Astrocyte (in vitro differentiated cells and primary cell): ENCODE measurements around the gene RIPOR2. TPM values are rescaled to one million over a fixed set of nuclear protein-coding genes. Genes with fewer than 3 reads are reported as not detected.

Experiments
- DNase-seq: peaks from one replicate; pipeline ENCODE4 v3.0.0-alpha.2; 2010; ENCODE audit warnings: low read depth
- FAIRE-seq: peaks from 2 replicates; lab custom pipeline; 2011; peaks lifted over from hg19 to GRCh38; lab: Jason Lieb, UNC
- H2AFZ ChIP-seq: 2 replicates; pipeline ENCODE4 v1.6.0; 2012; ENCODE audit warnings: low read depth, low read length, inconsistent platforms
- H3K27ac ChIP-seq: 2 replicates; pipeline ENCODE4 v1.5.1; 2011; ENCODE audit warnings: low read depth, low read length, inconsistent platforms
- H3K27me3 ChIP-seq: 2 replicates; pipeline ENCODE4 v1.6.0; 2011; ENCODE audit warnings: low read length, inconsistent platforms; ENCODE audit not compliant: insufficient read depth
- H3K36me3 ChIP-seq: 2 replicates; pipeline ENCODE4 v1.5.1; 2011; ENCODE audit warnings: low read length, inconsistent platforms; ENCODE audit not compliant: insufficient read depth
- H3K4me1 ChIP-seq: 2 replicates; pipeline ENCODE4 v1.5.1; 2011; ENCODE audit warnings: low read length, inconsistent platforms; ENCODE audit not compliant: insufficient read depth
- H3K4me2 ChIP-seq: 2 replicates; pipeline ENCODE4 v1.6.0; 2012; ENCODE audit warnings: low read length, inconsistent platforms
- H3K4me3 ChIP-seq: 2 replicates; pipeline ENCODE4 v1.5.1; 2011; ENCODE audit warnings: low read depth, mild to moderate bottlenecking, low read length, inconsistent platforms; ENCODE audit not compliant: insufficient read depth
- H3K79me2 ChIP-seq: 2 replicates; pipeline ENCODE4 v1.6.0; 2012; ENCODE audit warnings: mild to moderate bottlenecking, low read length, inconsistent platforms; ENCODE audit not compliant: insufficient read depth
- H3K9ac ChIP-seq: 2 replicates; pipeline ENCODE4 v1.6.0; 2012; ENCODE audit warnings: mild to moderate bottlenecking, low read length, inconsistent platforms
- H3K9me3 ChIP-seq: 2 replicates; pipeline ENCODE4 v1.5.1; 2012; ENCODE audit warnings: low read depth, mild to moderate bottlenecking, low read length, inconsistent platforms; ENCODE audit not compliant: insufficient read depth
- H4K20me1 ChIP-seq: 2 replicates; pipeline ENCODE4 v1.6.0; 2012; ENCODE audit warnings: low read length, inconsistent platforms; ENCODE audit not compliant: insufficient read depth
- H3K27ac Mint-ChIP-seq: one replicate; pipeline ENCODE4 v1.8.0; 2021; ENCODE audit warnings: mild to moderate bottlenecking, mixed read lengths; ENCODE audit not compliant: unreplicated experiment
- H3K27me3 Mint-ChIP-seq: one replicate; pipeline ENCODE4 v1.8.0; 2021; ENCODE audit warnings: low read depth, mixed read lengths; ENCODE audit not compliant: unreplicated experiment
- H3K36me3 Mint-ChIP-seq: one replicate; pipeline ENCODE4 v1.8.0; 2021; ENCODE audit warnings: low read depth, mixed read lengths; ENCODE audit not compliant: unreplicated experiment
- H3K4me1 Mint-ChIP-seq: one replicate; pipeline ENCODE4 v1.8.0; 2021; ENCODE audit warnings: low read depth, mixed read lengths; ENCODE audit not compliant: unreplicated experiment
- H3K4me3 Mint-ChIP-seq: one replicate; pipeline ENCODE4 v1.8.0; 2021; ENCODE audit warnings: mild to moderate bottlenecking, moderate library complexity, mixed read lengths; ENCODE audit not compliant: unreplicated experiment
- H3K9me3 Mint-ChIP-seq: one replicate; pipeline ENCODE4 v1.8.0; 2021; ENCODE audit warnings: mild to moderate bottlenecking, mixed read lengths; ENCODE audit not compliant: unreplicated experiment
- CTCF ChIP-seq: IDR thresholded peaks from 2 replicates; pipeline ENCODE4 v1.5.1; 2011; ENCODE audit warnings: low read depth, mild to moderate bottlenecking, inconsistent platforms, low read length, moderate library complexity; ENCODE audit not compliant: insufficient read depth
- EZH2 ChIP-seq: IDR thresholded peaks from 2 replicates; pipeline ENCODE4 v1.6.1; 2012; ENCODE audit warnings: mild to moderate bottlenecking, low read length, inconsistent platforms; ENCODE audit not compliant: insufficient read depth
- total RNA-seq: library from RNA; stranded (reverse); gene quantifications from 2 replicates; pipeline ENCODE4 v1.2.1, GENCODE V29; 2021

The RIPOR2 gene
- total RNA-seq, 1 donor from 2014 or later = 0.95 TPM

- Mint-ChIP-seq H3K27ac (no peak overlapping the region), H3K9me3 (no peaks in the 10 kb centered on the region), H3K4me3 (no peak overlapping the region), H3K36me3 (peaks cover 2% of the 10 kb centered on the region), H3K27me3 (no peaks in the 10 kb centered on the region), H3K4me1 (no peaks in the 10 kb centered on the region)
- no peak overlapping the region for H3K27ac ChIP-seq
- H3K4me1 ChIP-seq = no peaks in the 10 kb centered on the region
- no peak for DNase-seq
- no peaks in the 10 kb centered on the region for H3K79me2 ChIP-seq
- no peak overlapping the region for H2AFZ ChIP-seq
- H3K4me2 ChIP-seq = no peak overlapping the region
- FAIRE-seq = no peak
- no peak overlapping the region for H3K4me3 ChIP-seq
- no peaks in the 10 kb centered on the region for H3K36me3 ChIP-seq
- H3K27me3 ChIP-seq = no peaks in the 10 kb centered on the region
- TF ChIP-seq CTCF = no peak
- no peak for TF ChIP-seq EZH2
- no peak overlapping the region for H3K9ac ChIP-seq
- H4K20me1 ChIP-seq = no peaks in the 10 kb centered on the region
- H3K9me3 ChIP-seq = no peaks in the 10 kb centered on the region
Measured at GRCh38 chr6:24847402-24847801, 88.4 kb downstream of the RIPOR2 start.

DNA sequence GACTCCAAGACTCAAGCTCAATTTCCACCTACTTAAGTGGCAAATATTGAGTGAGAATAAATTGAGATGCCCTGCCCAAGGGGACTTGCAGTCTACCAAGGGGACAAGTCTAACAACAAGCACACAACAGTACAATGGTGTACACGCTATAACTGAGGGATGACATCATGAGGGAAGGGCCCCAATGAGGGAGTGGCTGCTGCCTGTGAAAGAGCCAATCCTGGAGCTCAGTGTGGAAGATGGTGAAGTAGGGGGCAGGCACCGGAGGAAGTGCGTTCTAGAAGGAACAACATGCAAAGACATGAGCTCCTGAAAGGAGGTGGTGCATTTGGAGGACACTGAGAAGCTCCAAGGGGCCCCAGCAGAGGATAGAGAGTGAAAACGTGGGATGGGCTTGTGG is 90.2 kb downstream of the RIPOR2 start:
- DNase-seq = no peak
- Histone ChIP-seq H3K4me1 (no peaks in the 10 kb centered on the region), H3K27me3 (no peaks in the 10 kb centered on the region)

More for the DNA sequence above, 90.2 kb downstream of the RIPOR2 start:
- Histone ChIP-seq H4K20me1 (no peaks in the 10 kb centered on the region), H3K9ac (no peak overlapping the region), H3K9me3 (no peaks in the 10 kb centered on the region), H2AFZ (no peak overlapping the region), H3K4me2 (no peak overlapping the region), H3K36me3 (no peaks in the 10 kb centered on the region), H3K79me2 (no peaks in the 10 kb centered on the region), H3K27ac (no peak overlapping the region), H3K4me3 (no peak overlapping the region)
- Mint-ChIP-seq H3K36me3 (peaks cover 2% of the 10 kb centered on the region), H3K27ac (no peak overlapping the region), H3K9me3 (no peaks in the 10 kb centered on the region), H3K4me1 (no peaks in the 10 kb centered on the region), H3K27me3 (no peaks in the 10 kb centered on the region), H3K4me3 (no peak overlapping the region)
- TF ChIP-seq CTCF (no peak), EZH2 (no peak)
- no peak for FAIRE-seq
